SU-DHL-6 (cell line): ENCODE measurements around the gene FAM118A.
A peak's percentile ranks its signal among the peaks of the same experiment; 100 is the strongest.

Source experiments
- H2AFZ ChIP-seq: fragments of 200-600 bp; sonication (generic); 2 replicates; pipeline ENCODE4 v1.6.1; 2014; ENCODE audit warnings: low read depth, mild to moderate bottlenecking, moderate library complexity, mixed read lengths, antibody characterized with exemption, low read length; ENCODE audit not compliant: severe bottlenecking
- H3F3A ChIP-seq: fragments of 200-600 bp; shearing (Covaris generic); 2 replicates; pipeline ENCODE4 v1.6.0; 2016; ENCODE audit warnings: antibody characterized with exemption, mild to moderate bottlenecking; ENCODE audit not compliant: insufficient read depth
- H3K27ac ChIP-seq: fragments of 200-600 bp; sonication (generic); 2 replicates; pipeline ENCODE4 v1.5.1; 2016; ENCODE audit warnings: low read depth, mild to moderate bottlenecking, low read length, moderate library complexity, mixed read lengths
- H3K27me3 ChIP-seq: fragments of 200-600 bp; sonication (generic), shearing (Covaris generic); 2 replicates; pipeline ENCODE4 v1.6.0; 2014; ENCODE audit warnings: mild to moderate bottlenecking, low read length
- H3K36me3 ChIP-seq: fragments of 200-600 bp; sonication (generic); 2 replicates; pipeline ENCODE4 v1.6.1; 2014; ENCODE audit warnings: mild to moderate bottlenecking, low read length, mixed read lengths
- H3K4me2 ChIP-seq: fragments of 300-600, 200-600 bp; shearing (Covaris generic), sonication (generic); 2 replicates; pipeline ENCODE4 v1.6.0; 2014; ENCODE audit warnings: low read length, low read depth, mild to moderate bottlenecking; ENCODE audit not compliant: poor library complexity, severe bottlenecking
- H3K4me3 ChIP-seq: fragments of 200-600 bp; sonication (generic); 2 replicates; pipeline ENCODE4 v1.5.1; 2014; ENCODE audit warnings: antibody characterized with exemption, low read length, mild to moderate bottlenecking, mixed read lengths; ENCODE audit not compliant: insufficient read depth, poor library complexity, severe bottlenecking
- H3K79me2 ChIP-seq: fragments of 200-600 bp; sonication (generic); 2 replicates; pipeline ENCODE4 v1.6.1; 2014; ENCODE audit warnings: mild to moderate bottlenecking, low read length, moderate library complexity; ENCODE audit not compliant: insufficient read depth
- H3K9ac ChIP-seq: fragments of 200-600 bp; sonication (generic); 2 replicates; pipeline ENCODE4 v1.7.0; 2014; ENCODE audit warnings: mild to moderate bottlenecking, low read length
- H3K9me2 ChIP-seq: fragments of 200-600 bp; sonication (generic); replicated peaks from 2 replicates; pipeline ENCODE4 v1.6.1; 2014; ENCODE audit warnings: low read length; ENCODE audit not compliant: insufficient read depth
- H3K9me3 ChIP-seq: fragments of 200-600 bp; sonication (generic); 2 replicates; pipeline ENCODE4 v1.6.1; 2014; ENCODE audit warnings: low read length, mixed read lengths; ENCODE audit not compliant: insufficient read depth
- H4K20me1 ChIP-seq: fragments of 200-600 bp; sonication (generic); 2 replicates; pipeline ENCODE4 v1.6.1; 2014; ENCODE audit warnings: low read depth, mild to moderate bottlenecking, antibody characterized with exemption, low read length, moderate library complexity, mixed read lengths
- EZH2phosphoT487 ChIP-seq: fragments of 200-600 bp; sonication (generic), shearing (Covaris generic); conservative IDR thresholded peaks from 2 replicates; pipeline ENCODE4 v1.6.1; 2018; ENCODE audit warnings: mild to moderate bottlenecking, antibody characterized with exemption, low read length, moderate library complexity, mixed read lengths
- TF ChIP-seq, protein P1 (sequence below): fragments of 200-600 bp; sonication (generic); IDR thresholded peaks from one replicate; pipeline ENCODE4 v1.5.1; 2017; ENCODE audit warnings: antibody characterized with exemption, mild to moderate bottlenecking, low read length, moderate library complexity; ENCODE audit not compliant: insufficient read depth, poor library complexity, severe bottlenecking

Gene FAM118A

DNA sequence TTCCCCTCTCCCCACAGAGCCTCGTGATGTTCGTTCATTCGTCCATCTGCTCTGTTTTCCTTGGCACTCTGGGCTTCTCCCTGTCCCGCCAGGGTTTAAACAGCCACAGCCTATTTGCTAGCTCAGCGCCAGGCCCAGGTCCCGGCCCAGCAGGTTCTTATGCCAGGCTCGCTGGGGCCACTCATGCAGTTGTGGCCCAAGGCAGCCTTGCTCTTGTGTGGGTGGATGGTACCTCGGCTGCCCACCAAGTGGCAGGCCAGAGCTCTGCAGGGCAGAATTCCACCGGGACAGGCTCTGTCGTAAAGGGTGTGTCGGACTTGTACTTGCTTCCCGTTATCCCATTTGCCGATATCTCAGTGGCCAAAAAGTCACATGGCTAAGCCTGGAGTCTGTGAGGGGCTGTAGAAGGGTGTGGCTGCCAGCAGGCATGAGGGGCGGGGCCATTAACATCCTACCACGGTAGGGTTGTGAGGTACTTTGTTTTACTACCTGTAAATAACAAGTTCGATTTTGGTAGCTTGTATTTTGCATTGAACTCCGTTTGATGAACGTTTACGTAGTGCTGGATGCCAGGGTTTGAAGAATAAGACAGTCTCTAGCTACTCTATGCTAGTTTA lies 7.9 kb downstream of the FAM118A start:
- no peak overlapping the region for H2AFZ ChIP-seq
- no peaks in the 10 kb centered on the region for H3K9me2 ChIP-seq
- H3K36me3 ChIP-seq = no peaks in the 10 kb centered on the region
- H3K9ac ChIP-seq = peak overlapping the region; percentile 8; the same call in 1 of the 2 replicates
- H3K4me3 ChIP-seq = no peak overlapping the region
- TF ChIP-seq, protein P1, sequence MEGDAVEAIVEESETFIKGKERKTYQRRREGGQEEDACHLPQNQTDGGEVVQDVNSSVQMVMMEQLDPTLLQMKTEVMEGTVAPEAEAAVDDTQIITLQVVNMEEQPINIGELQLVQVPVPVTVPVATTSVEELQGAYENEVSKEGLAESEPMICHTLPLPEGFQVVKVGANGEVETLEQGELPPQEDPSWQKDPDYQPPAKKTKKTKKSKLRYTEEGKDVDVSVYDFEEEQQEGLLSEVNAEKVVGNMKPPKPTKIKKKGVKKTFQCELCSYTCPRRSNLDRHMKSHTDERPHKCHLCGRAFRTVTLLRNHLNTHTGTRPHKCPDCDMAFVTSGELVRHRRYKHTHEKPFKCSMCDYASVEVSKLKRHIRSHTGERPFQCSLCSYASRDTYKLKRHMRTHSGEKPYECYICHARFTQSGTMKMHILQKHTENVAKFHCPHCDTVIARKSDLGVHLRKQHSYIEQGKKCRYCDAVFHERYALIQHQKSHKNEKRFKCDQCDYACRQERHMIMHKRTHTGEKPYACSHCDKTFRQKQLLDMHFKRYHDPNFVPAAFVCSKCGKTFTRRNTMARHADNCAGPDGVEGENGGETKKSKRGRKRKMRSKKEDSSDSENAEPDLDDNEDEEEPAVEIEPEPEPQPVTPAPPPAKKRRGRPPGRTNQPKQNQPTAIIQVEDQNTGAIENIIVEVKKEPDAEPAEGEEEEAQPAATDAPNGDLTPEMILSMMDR = no peak
- no peak for TF ChIP-seq EZH2phosphoT487
- peak overlapping the region; percentile 40 for H3K4me2 ChIP-seq
- no peaks in the 10 kb centered on the region for H3K27me3 ChIP-seq
- H3K27ac ChIP-seq = peak overlapping the region; percentile 46
- no peaks in the 10 kb centered on the region for H4K20me1 ChIP-seq
- peaks cover 6% of the 10 kb centered on the region; the same call in 1 of the 2 replicates for H3F3A ChIP-seq
- peaks cover 18% of the 10 kb centered on the region for H3K79me2 ChIP-seq
- no peaks in the 10 kb centered on the region for H3K9me3 ChIP-seq

DNA sequence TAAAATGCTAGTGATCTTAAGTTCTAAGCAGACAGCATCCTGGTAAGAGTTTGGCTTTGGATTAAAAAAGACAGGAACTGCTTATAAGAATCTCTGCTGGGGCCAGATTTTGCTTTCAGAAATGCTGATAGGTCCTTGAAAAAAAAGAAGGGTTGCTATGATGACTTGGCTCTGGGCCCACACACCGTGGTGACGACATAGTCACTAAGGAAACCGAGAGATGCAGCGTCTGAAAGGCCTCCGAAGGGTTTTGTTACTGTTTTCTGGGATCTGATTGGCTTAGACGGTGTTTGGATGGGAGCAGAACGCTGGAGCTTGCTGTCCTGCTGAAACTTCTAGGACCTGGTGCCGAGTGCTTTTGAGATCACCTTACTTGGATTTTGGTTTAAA lies 8.4 kb downstream of the FAM118A start:
- Histone ChIP-seq H3K4me3 (no peak overlapping the region), H3K27me3 (no peaks in the 10 kb centered on the region), H3K9me3 (no peaks in the 10 kb centered on the region), H3K4me2 (peak overlapping the region; percentile 40), H3K79me2 (peaks cover 18% of the 10 kb centered on the region), H4K20me1 (no peaks in the 10 kb centered on the region), H2AFZ (peak overlapping the region; percentile 34), H3F3A (peaks cover 6% of the 10 kb centered on the region; the same call in 1 of the 2 replicates), H3K36me3 (no peaks in the 10 kb centered on the region), H3K9me2 (no peaks in the 10 kb centered on the region), H3K9ac (peak overlapping the region; percentile 8; the same call in 1 of the 2 replicates), H3K27ac (peak overlapping the region; percentile 46)
- TF ChIP-seq, protein P1 = no peak
- no peak for TF ChIP-seq EZH2phosphoT487

DNA sequence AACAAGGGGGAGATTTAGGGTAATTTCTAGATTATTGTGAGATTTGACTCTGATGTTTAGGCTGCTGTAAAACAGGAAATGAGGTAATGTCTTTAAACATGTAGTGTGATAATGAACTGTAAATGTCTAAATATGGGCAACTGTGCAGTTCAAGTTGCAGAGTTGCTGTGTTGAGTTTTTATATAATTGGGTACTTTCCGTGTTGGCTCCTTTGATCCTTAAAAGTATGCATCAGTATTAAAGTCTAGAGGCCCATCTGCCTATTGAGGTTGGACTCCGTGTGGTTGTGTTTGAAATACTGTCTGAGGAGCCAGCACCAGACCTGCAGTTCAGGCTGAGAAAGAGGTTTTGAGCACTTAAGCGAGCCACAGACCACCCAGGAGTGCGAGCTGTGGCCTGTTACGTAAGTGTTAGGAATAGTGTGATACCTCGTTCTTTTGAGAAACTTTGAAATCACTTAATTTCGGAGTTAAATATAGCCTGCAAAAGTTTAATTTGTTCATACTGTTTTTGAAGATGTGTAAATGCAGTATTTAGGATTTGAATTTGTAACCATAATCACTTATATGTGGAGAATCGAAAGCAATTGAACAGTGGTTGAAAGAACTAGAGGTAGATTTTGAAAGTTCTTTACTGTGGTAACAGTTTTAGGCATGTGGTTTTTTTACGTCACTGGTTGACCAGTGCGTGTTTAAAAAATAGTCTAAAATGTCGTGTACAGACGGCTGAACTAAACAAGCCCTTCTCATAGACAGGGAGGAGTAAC lies 9.0 kb downstream of the FAM118A start:
- Histone ChIP-seq H3K9ac (peak overlapping the region; percentile 8; the same call in 1 of the 2 replicates), H3K27ac (peak overlapping the region; percentile 46), H3K9me2 (no peaks in the 10 kb centered on the region), H4K20me1 (no peaks in the 10 kb centered on the region), H3K79me2 (peaks cover 18% of the 10 kb centered on the region), H3F3A (peaks cover 6% of the 10 kb centered on the region; the same call in 1 of the 2 replicates), H3K4me3 (no peak overlapping the region), H3K36me3 (no peaks in the 10 kb centered on the region), H3K9me3 (no peaks in the 10 kb centered on the region), H2AFZ (peak overlapping the region; percentile 34), H3K4me2 (peak overlapping the region; percentile 40), H3K27me3 (no peaks in the 10 kb centered on the region)
- TF ChIP-seq, protein P1 = no peak
- TF ChIP-seq EZH2phosphoT487 = no peak
